Panc1 (cell line): ENCODE measurements around the gene COL11A1.

Experiments used
- POLR2AphosphoS5 ChIP-seq: IDR thresholded peaks from 2 replicates; pipeline ENCODE4 v1.6.1; 2012; ENCODE audit warnings: mild to moderate bottlenecking, low read depth, low read length, moderate library complexity
- REST ChIP-seq, 2 experiments: IDR thresholded peaks; 2 replicates each; pipeline ENCODE4 v1.6.1; 2011 to 2012; ENCODE audit warnings: low read depth in 2 of 2, control low read depth in 1 of 2, low read length in 1 of 2, mild to moderate bottlenecking in 1 of 2, moderate library complexity in 1 of 2; ENCODE audit not compliant: insufficient read depth in 1 of 2
- TF ChIP-seq, protein P1 (sequence below): fragments of 450-650 bp; IDR thresholded peaks from 2 replicates; pipeline ENCODE4 v1.5.1; 2017; ENCODE audit warnings: mild to moderate bottlenecking

DNA sequence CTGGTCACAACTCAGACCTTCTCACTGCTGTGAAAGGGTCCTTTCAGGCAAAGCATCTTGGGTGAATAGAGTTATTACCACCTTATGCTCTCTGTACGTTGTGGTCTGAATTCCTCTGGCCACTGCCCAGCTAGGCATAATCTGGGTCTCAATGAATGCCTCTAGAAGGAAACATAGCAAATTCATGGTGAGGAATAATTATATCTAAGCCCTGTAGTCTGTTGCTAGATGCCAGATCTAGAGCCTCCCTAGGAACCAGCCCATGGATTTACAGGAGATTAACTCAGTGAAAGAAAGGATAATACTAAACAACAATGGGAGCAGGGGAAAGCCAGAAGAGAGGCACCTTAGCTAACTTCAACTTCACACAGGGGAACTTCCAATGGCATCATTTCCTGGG lies 2.4 kb upstream of the COL11A1 start:
- TF ChIP-seq REST (IDR thresholded peaks at IDR 0.05; ENCODE audit: insufficient read depth in 1 of 2, low read depth in 2 of 2, low read length in 1 of 2) (no peak), POLR2AphosphoS5 (no peak)
- TF ChIP-seq, protein P1, sequence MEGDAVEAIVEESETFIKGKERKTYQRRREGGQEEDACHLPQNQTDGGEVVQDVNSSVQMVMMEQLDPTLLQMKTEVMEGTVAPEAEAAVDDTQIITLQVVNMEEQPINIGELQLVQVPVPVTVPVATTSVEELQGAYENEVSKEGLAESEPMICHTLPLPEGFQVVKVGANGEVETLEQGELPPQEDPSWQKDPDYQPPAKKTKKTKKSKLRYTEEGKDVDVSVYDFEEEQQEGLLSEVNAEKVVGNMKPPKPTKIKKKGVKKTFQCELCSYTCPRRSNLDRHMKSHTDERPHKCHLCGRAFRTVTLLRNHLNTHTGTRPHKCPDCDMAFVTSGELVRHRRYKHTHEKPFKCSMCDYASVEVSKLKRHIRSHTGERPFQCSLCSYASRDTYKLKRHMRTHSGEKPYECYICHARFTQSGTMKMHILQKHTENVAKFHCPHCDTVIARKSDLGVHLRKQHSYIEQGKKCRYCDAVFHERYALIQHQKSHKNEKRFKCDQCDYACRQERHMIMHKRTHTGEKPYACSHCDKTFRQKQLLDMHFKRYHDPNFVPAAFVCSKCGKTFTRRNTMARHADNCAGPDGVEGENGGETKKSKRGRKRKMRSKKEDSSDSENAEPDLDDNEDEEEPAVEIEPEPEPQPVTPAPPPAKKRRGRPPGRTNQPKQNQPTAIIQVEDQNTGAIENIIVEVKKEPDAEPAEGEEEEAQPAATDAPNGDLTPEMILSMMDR, result no peak
